ENCODE results near the gene AP2B1.

Gene AP2B1

GRCh38 chr17:35693662-35694061 lies 106.5 kb downstream of the AP2B1 start:
- H3F3A ChIP-seq (ENCODE audit: control insufficient read depth, insufficient read depth) = no peaks in the 10 kb centered on the region
- H3K36me3 ChIP-seq (ENCODE audit: control insufficient read depth, low read length) = peaks cover 19% of the 10 kb centered on the region
- no peak overlapping the region for H3K27ac ChIP-seq (ENCODE audit: low read depth, low read length)
- H3K9me3 ChIP-seq (ENCODE audit: control insufficient read depth, insufficient read depth, low read length) = no peaks in the 10 kb centered on the region
- TF ChIP-seq EZH2phosphoT487 (IDR thresholded peaks at IDR 0.05; ENCODE audit: borderline replicate concordance, low read length) (no peak), CTCF (IDR thresholded peaks at IDR 0.05; ENCODE audit: low read depth, low read length, poor library complexity, severe bottlenecking) (no peak)
- no peak overlapping the region for H3K4me3 ChIP-seq (ENCODE audit: low read length)
- no peaks in the 10 kb centered on the region for H3K27me3 ChIP-seq (ENCODE audit: control insufficient read depth, low read length)
- no peaks in the 10 kb centered on the region for H3K9me2 ChIP-seq (replicated peaks; ENCODE audit: control insufficient read depth, low read length)
- no peaks in the 10 kb centered on the region for H3K79me2 ChIP-seq (ENCODE audit: control insufficient read depth, low read length)
- no peaks in the 10 kb centered on the region for H4K20me1 ChIP-seq (ENCODE audit: control insufficient read depth, insufficient read depth, low read depth, low read length)
- no peaks in the 10 kb centered on the region for H3K4me1 ChIP-seq (ENCODE audit: control insufficient read depth, low read length)
- H3K4me2 ChIP-seq (ENCODE audit: low read length) = no peak overlapping the region

DNA sequence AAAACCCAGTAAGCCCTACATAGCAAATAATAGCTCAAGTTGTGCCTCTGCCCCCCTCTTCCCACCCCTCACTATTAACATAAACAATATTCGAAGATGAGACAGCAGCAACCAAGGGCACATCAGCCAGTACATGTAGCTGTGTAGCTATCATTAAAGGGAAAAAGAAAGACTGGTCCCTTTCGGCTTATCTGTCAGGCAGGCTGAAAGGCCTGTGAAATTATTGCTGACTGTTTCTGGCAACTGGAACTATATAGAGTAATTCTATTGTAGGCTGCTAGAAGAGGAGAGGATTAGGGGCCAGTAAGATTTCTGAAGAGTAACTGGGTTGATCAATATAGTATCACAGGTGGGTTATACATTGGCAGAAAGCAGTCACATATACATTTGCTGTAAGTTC lies 107.8 kb downstream of the AP2B1 start:
- no peaks in the 10 kb centered on the region for H3K4me1 ChIP-seq (ENCODE audit: control insufficient read depth, low read length)
- no peaks in the 10 kb centered on the region for H3K79me2 ChIP-seq (ENCODE audit: control insufficient read depth, low read length)
- H3F3A ChIP-seq (ENCODE audit: control insufficient read depth, insufficient read depth) = no peaks in the 10 kb centered on the region
- no peaks in the 10 kb centered on the region for H3K27me3 ChIP-seq (ENCODE audit: control insufficient read depth, low read length)
- H3K9me2 ChIP-seq (replicated peaks; ENCODE audit: control insufficient read depth, low read length) = no peaks in the 10 kb centered on the region
- no peaks in the 10 kb centered on the region for H3K9me3 ChIP-seq (ENCODE audit: control insufficient read depth, insufficient read depth, low read length)
- TF ChIP-seq EZH2phosphoT487 (IDR thresholded peaks at IDR 0.05; ENCODE audit: borderline replicate concordance, low read length) = no peak
- TF ChIP-seq CTCF (IDR thresholded peaks at IDR 0.05; ENCODE audit: low read depth, low read length, poor library complexity, severe bottlenecking) = no peak
- no peaks in the 10 kb centered on the region for H4K20me1 ChIP-seq (ENCODE audit: control insufficient read depth, insufficient read depth, low read depth, low read length)
- H3K36me3 ChIP-seq (ENCODE audit: control insufficient read depth, low read length) = peaks cover 19% of the 10 kb centered on the region
- no peak overlapping the region for H3K4me3 ChIP-seq (ENCODE audit: low read length)
- H3K4me2 ChIP-seq (ENCODE audit: low read length) = no peak overlapping the region
- H3K27ac ChIP-seq (ENCODE audit: low read depth, low read length) = no peak overlapping the region

GRCh38 chr17:35695613-35696012 lies 108.5 kb downstream of the AP2B1 start:
- no peak for TF ChIP-seq EZH2phosphoT487 (IDR thresholded peaks at IDR 0.05; ENCODE audit: borderline replicate concordance, low read length)
- TF ChIP-seq CTCF (IDR thresholded peaks at IDR 0.05; ENCODE audit: low read depth, low read length, poor library complexity, severe bottlenecking) = no peak
- H3K4me3 ChIP-seq (ENCODE audit: low read length) = no peak overlapping the region

GRCh38 chr17:35698800-35699199 lies 111.7 kb downstream of the AP2B1 start:
- H3K9me3 ChIP-seq (ENCODE audit: control insufficient read depth, insufficient read depth, low read length) = no peaks in the 10 kb centered on the region
- peaks cover 17% of the 10 kb centered on the region for H3K36me3 ChIP-seq (ENCODE audit: control insufficient read depth, low read length)
- no peaks in the 10 kb centered on the region for H4K20me1 ChIP-seq (ENCODE audit: control insufficient read depth, insufficient read depth, low read depth, low read length)
- H3K4me1 ChIP-seq (ENCODE audit: control insufficient read depth, low read length) = no peaks in the 10 kb centered on the region
- no peaks in the 10 kb centered on the region for H3K9me2 ChIP-seq (replicated peaks; ENCODE audit: control insufficient read depth, low read length)
- no peak overlapping the region for H3K4me2 ChIP-seq (ENCODE audit: low read length)
- H3F3A ChIP-seq (ENCODE audit: control insufficient read depth, insufficient read depth) = no peaks in the 10 kb centered on the region
- H3K27me3 ChIP-seq (ENCODE audit: control insufficient read depth, low read length) = no peaks in the 10 kb centered on the region
- no peak overlapping the region for H3K27ac ChIP-seq (ENCODE audit: low read depth, low read length)
- H3K4me3 ChIP-seq (ENCODE audit: low read length) = no peak overlapping the region
- H3K79me2 ChIP-seq (ENCODE audit: control insufficient read depth, low read length) = no peaks in the 10 kb centered on the region
- TF ChIP-seq CTCF (IDR thresholded peaks at IDR 0.05; ENCODE audit: low read depth, low read length, poor library complexity, severe bottlenecking) (no peak), EZH2phosphoT487 (IDR thresholded peaks at IDR 0.05; ENCODE audit: borderline replicate concordance, low read length) (no peak)

More at GRCh38 chr17:35695613-35696012, 108.5 kb downstream of the AP2B1 start:
- Histone ChIP-seq H3K36me3 (ENCODE audit: control insufficient read depth, low read length) (peaks cover 19% of the 10 kb centered on the region), H3K9me2 (replicated peaks; ENCODE audit: control insufficient read depth, low read length) (no peaks in the 10 kb centered on the region), H4K20me1 (ENCODE audit: control insufficient read depth, insufficient read depth, low read depth, low read length) (no peaks in the 10 kb centered on the region), H3K27me3 (ENCODE audit: control insufficient read depth, low read length) (no peaks in the 10 kb centered on the region), H3K79me2 (ENCODE audit: control insufficient read depth, low read length) (no peaks in the 10 kb centered on the region), H3K4me1 (ENCODE audit: control insufficient read depth, low read length) (no peaks in the 10 kb centered on the region), H3K27ac (ENCODE audit: low read depth, low read length) (no peak overlapping the region), H3K9me3 (ENCODE audit: control insufficient read depth, insufficient read depth, low read length) (no peaks in the 10 kb centered on the region), H3F3A (ENCODE audit: control insufficient read depth, insufficient read depth) (no peaks in the 10 kb centered on the region), H3K4me2 (ENCODE audit: low read length) (no peak overlapping the region)

Data from DOHH2 (cell line).